Limb (tissue), 2 donors: ENCODE measurements around the gene GPR31.
"Not testable (repeated sequence)": the region's sequence is repeated elsewhere in the genome, so short reads cannot be mapped to it uniquely, and the experiment has no call there.

ENCODE experiments used
- DNase-seq, 2 donors: peaks; one replicate each; pipeline ENCODE4 v3.0.0-alpha.2; 2016; ENCODE audit errors: extremely low spot score in 2 of 2

GPR31 gene, protein sequence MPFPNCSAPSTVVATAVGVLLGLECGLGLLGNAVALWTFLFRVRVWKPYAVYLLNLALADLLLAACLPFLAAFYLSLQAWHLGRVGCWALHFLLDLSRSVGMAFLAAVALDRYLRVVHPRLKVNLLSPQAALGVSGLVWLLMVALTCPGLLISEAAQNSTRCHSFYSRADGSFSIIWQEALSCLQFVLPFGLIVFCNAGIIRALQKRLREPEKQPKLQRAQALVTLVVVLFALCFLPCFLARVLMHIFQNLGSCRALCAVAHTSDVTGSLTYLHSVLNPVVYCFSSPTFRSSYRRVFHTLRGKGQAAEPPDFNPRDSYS

DNA sequence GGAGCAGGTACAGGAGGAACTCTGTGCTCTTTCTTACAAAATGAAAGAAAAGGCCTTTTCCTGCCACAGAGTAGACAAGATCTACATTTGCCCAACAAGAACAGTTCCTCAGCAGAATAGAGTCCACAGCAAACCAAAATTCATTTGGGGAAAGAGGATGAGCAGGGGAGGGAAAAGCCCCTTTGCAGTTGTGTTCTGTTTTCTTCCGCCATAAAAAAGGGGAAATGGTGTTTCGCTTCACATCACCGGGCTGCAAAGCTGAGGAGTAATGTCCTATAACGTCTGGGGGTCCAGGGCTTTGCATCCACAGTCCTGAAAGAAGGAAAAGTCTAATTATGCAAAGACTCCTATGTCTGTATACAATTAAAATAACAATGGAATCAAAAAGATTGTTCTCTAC lies at the start of gene GPR31:
Gene GPR31 (minus strand): TSS at position 118 of the 400 bp plus-strand sequence. CDS start 149 bp downstream, outside the sequence.
- DNase-seq = no peak

- no peak for DNase-seq
Observed at GRCh38 chr6:167207527-167207926, 49.7 kb upstream of the GPR31 start.

DNA sequence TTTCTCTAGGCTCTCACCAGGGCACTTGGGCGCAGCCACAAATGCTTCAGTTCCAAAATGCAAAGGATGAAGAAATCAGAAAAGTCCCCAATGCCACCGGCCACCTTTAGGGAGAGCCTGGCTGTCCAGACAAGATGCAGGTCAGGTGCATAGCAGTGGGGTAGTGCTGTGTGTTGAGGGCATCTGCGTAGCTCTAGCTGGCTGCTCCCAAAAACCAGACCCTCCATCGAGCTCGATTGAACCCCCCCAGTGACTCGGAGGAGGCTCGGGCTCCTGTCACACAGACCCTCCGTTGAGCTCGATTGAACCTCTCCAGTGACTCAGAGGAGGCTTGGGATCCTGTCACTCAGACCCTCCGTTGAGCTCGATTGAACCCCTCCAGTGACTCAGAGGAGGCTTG lies 47.5 kb upstream of the GPR31 start:
- not testable (repeated sequence) for DNase-seq

GRCh38 chr6:167204059-167204348 lies 46.2 kb upstream of the GPR31 start:
- not testable (repeated sequence) for DNase-seq

- not testable (repeated sequence) for DNase-seq
Observed at GRCh38 chr6:167203261-167204058, 45.7 kb upstream of the GPR31 start.

GRCh38 chr6:167202613-167203012 lies 44.8 kb upstream of the GPR31 start:
- DNase-seq = not testable (repeated sequence)

DNA sequence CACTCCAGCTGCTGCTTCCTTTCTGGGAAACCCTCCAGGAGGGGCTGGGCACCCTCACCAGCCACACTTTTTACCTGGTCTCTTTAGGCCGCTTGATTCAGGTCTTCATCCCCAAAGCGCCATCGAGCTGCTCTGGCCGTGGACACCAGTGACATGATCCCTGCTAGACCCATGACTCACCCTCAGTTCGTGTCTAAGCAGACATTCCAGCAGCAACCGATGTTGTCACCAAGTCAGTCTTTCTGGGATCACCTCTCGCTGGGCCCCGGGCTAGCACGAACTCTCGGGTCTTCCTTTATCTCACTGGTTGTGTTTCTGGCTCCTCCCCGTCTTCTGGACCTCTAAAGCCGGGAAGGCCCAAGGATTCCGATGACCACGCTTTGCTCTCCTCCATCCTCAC lies 43.0 kb upstream of the GPR31 start:
- no peak for DNase-seq

DNA sequence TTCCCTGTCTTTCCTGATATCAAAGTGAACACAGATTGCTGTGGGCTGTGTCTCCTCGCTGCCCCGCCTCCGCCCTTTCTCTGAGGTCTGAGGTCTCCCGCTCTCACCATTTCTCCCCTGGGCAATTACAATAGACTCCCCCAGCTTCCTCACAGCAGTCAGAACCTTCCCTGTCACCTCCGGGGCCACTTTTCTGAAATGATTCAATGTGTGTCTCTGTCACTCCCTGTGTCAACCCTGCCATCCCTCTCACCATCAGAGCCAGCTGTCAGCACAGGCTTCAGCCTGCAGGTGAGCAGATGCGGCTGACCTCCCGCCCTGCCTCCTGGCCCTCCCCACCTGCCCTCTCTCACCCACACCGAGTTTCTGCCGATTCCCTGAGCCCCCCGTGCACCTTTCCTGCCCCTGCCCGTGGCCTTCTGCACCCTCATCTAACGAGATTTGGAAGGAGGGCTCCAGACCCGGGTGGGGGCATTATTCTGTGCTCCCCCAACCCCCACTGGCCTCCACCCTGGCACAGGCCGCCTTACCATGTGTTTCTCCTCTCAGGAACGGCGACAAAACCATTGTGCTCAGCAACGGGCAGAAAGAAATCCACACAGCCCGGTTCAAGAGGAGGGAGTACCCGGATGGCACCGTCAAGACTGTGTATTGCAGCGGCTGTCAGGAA lies 38.3 kb upstream of the GPR31 start:
- DNase-seq = not testable (repeated sequence)

- not testable (repeated sequence) for DNase-seq
Observed at GRCh38 chr6:167193515-167194125, 35.8 kb upstream of the GPR31 start.

- not testable (repeated sequence) for DNase-seq
Observed at GRCh38 chr6:167191043-167191583, 33.3 kb upstream of the GPR31 start.

DNA sequence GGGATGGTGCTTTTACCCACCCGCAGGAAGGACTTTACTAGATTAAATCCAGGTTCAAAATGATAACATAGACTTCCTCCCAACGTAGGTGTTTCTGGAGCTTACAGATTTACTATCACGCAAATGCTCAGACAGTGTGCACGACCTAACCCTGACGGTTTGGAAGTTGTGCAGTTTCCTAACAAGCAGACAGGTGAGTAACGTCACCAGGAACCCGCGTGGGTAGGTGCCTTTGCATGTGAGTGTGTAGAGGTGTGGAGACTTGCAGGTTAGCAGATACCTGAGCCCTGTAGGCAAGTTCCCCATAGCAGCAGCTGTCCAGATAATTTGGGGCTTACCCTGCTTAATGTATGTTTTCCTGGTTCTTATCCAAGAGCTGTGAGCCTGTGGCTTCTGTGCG lies 29.5 kb upstream of the GPR31 start:
- DNase-seq = not testable (repeated sequence)

GRCh38 chr6:167185101-167185500 lies 27.3 kb upstream of the GPR31 start:
- not testable (repeated sequence) for DNase-seq

- DNase-seq = not testable (repeated sequence)
Observed at GRCh38 chr6:167182913-167183314, 25.1 kb upstream of the GPR31 start.

DNA sequence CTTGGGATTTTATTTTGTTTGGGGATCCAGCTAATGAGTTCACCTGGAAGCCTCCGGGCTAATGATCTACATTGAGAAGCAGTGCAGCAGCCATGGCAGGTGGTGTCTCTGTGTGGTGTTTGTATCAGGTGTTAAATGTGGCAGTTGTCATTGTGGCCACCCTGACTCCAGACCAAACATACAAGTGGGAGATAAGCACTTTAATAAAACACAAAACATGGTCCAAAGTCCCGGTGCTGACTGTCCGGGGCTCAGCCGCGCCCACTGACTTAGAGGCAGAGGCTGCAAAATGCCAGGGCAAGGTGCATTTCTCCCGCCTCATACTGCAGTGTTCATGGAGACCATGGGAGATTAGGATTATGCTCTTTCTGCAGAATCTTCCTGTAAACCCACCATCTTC lies 23.6 kb upstream of the GPR31 start:
- DNase-seq = not testable (repeated sequence)

DNA sequence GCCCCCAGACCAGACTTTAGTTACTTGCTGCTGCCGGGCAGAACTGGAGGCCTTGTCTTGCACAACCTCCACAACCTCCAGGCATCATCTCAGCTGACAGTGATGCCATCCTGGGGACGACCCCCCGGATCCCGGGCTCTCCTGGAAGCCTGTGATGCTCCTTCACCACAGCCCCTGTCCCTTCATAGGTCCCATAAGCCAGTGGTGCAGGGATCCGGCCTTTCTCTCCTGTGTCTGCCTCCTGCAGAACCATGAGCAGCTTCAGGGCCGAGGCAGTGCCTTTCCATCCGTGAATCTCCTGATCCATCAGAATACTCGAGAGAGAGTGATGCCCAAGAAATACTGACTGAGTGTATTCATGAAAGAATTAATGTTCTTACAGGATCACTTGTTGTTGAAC lies 22.3 kb upstream of the GPR31 start:
- DNase-seq = not testable (repeated sequence)

GRCh38 chr6:167178896-167179655 lies 21.3 kb upstream of the GPR31 start:
- not testable (repeated sequence) for DNase-seq

- not testable (repeated sequence) for DNase-seq
Observed at GRCh38 chr6:167177271-167177670, 19.5 kb upstream of the GPR31 start.

- not testable (repeated sequence) for DNase-seq
Observed at GRCh38 chr6:167172011-167172410, 14.2 kb upstream of the GPR31 start.

GRCh38 chr6:167171300-167171699 lies 13.5 kb upstream of the GPR31 start:
- DNase-seq = not testable (repeated sequence)

DNA sequence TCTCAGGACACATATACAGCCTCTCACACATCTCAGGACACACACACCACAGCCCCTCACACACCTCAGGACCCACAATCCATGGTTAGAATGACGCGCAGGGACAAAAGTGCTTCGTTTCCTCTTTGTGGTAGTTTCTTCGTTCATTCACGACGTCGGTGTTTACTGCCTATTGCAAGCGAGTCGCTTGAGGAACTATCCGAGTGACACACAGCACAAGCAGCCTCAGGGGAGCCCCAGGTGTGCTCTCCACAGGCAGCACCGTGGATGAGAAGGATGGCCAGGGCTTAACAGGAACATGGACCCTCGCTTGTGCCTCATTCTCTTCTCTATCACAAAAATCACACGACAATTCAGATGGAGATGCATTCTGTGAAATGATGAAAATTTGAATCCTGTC lies 12.1 kb upstream of the GPR31 start:
- not testable (repeated sequence) for DNase-seq

- DNase-seq = not testable (repeated sequence)
Observed at GRCh38 chr6:167168296-167168695, 10.5 kb upstream of the GPR31 start.
